Ovary (tissue), 9 donors: ENCODE measurements around the gene EPHA7. TPM values are rescaled to one million over a fixed set of nuclear protein-coding genes. Genes with fewer than 3 reads are reported as not detected.

Source experiments
- DNase-seq, 5 donors: peaks; one replicate each; pipeline ENCODE4 v3.0.0-alpha.2; 2019 to 2020
- H3K27ac ChIP-seq, 2 donors: fragments of 200-600 bp; one replicate each; pipeline versions ENCODE4 v1.5.1 to v1.8.0; 2019 to 2022
- H3K27me3 ChIP-seq: fragments of 200-600 bp; one replicate; pipeline ENCODE4 v1.8.0; 2022
- H3K36me3 ChIP-seq: fragments of 200-600 bp; sonication (generic); one replicate; pipeline ENCODE4 v1.5.1; 2019
- H3K4me1 ChIP-seq: one replicate; pipeline ENCODE4 v1.8.1; 2013; ENCODE audit warnings: mild to moderate bottlenecking, moderate library complexity; ENCODE audit not compliant: insufficient read depth
- H3K4me3 ChIP-seq: fragments of 200-600 bp; sonication (generic); one replicate; pipeline ENCODE4 v1.5.1; 2017
- H3K9me3 ChIP-seq, 2 donors: fragments of 200-600 bp in 1 of 2; sonication (generic) in 1 of 2; one replicate each; pipeline versions ENCODE4 v1.5.1 to v1.8.1; 2013 to 2019; ENCODE audit warnings: mild to moderate bottlenecking in 1 of 2, moderate library complexity in 1 of 2
- CTCF ChIP-seq, 3 donors: fragments of 450-650 bp in 2 of 3; fragments of 200-600 bp in 1 of 3; IDR thresholded peaks; one replicate each; pipeline versions ENCODE4 v1.5.1 to v1.8.0; 2016 to 2022; ENCODE audit warnings: antibody characterized with exemption in 3 of 3, mild to moderate bottlenecking in 1 of 3
- EP300 ChIP-seq: sonication (generic); formaldehyde crosslinking; IDR thresholded peaks from one replicate; pipeline ENCODE4 v1.6.1; 2017; ENCODE audit warnings: antibody characterized with exemption
- POLR2A ChIP-seq: fragments of 450-650 bp; IDR thresholded peaks from one replicate; pipeline ENCODE4 v1.6.1; 2017; ENCODE audit warnings: antibody characterized with exemption, mild to moderate bottlenecking, moderate library complexity
- WGBS, 3 donors: extraction: QIAGEN DNeasy Blood & Tissue Kit in 1 of 3; methylation state at CpG; one replicate each; pipeline versions ENCODE4 v1.1.5 to v1.1.7; 2013 to 2017; 5-methylcytosine and 5-hydroxymethylcytosine counted together
- intact Hi-C, 4 donors: fragments of 100-400 bp; cut with DNase I; formaldehyde crosslinking; loops; one replicate each; pipeline versions ENCODE4 v1.11.0 to v1.15.1; 2022 to 2023
- polyA plus RNA-seq, 2 donors: library from polyadenylated mRNA; stranded (reverse); fragments of 200-250 nt in 1 of 2; fragments of 350-450 nt in 1 of 2; fragmentation: Illumina TruSeq in 1 of 2; extraction: RNeasy Lipid Tissue Mini Kit (QIAGEN cat#74804) in 1 of 2; gene quantifications; one replicate each; pipeline ENCODE4 v1.2.3, GENCODE V29; 2013 to 2014
- total RNA-seq, 7 donors: library from RNA; depleted of rRNA in 2 of 7; stranded (reverse); fragments of >200 nt in 2 of 7; fragmentation: NEBNext Ultra II Directional in 3 of 7; extraction: Animal tissue kit (Norgen Biotek cat#: 25700) in 3 of 7; gene quantifications; one replicate each; pipeline versions ENCODE4 v1.1.0 to v1.2.4, GENCODE V29; 2016 to 2023
- donor health status: DM: no; HTN: no; CAD: no; lungs with moderate emphysema.
- donor health status: DM: no; HTN: no; CAD: no.
- donor health status: Bipolar disorder and iron deficiency.
- donor health status: DM: yes; HTN: yes; CAD: no.
- donor health status: DM: no; HTN: no; CAD: no.
- donor health status: DM: yes; HTN: yes; CAD: no.

Gene EPHA7
- total and polyA plus RNA-seq, 9 donors = 0.64 to 3.0 (median 1.5) TPM

- DNase-seq = no peak
- no peaks in the 10 kb centered on the region for H3K9me3 ChIP-seq
- TF ChIP-seq POLR2A (no peak), CTCF (IDR thresholded peaks at IDR 0.05) (no peak), EP300 (no peak)
- intact Hi-C loops = no loop called here
- 68 to 73% (median 70%) methylated on average over 3 of the region's 3 CpGs for WGBS, 3 donors
- no peak overlapping the region for H3K4me3 ChIP-seq
- no peaks in the 10 kb centered on the region for H3K4me1 ChIP-seq
- no peaks in the 10 kb centered on the region for H3K36me3 ChIP-seq
- H3K27me3 ChIP-seq = no peaks in the 10 kb centered on the region
- no peak overlapping the region for H3K27ac ChIP-seq
Measured at GRCh38 chr6:93365445-93365844, 53.9 kb downstream of the EPHA7 start.

- intact Hi-C loops = no loop called here
- Histone ChIP-seq H3K36me3 (no peaks in the 10 kb centered on the region), H3K9me3 (no peaks in the 10 kb centered on the region), H3K4me1 (no peaks in the 10 kb centered on the region), H3K4me3 (no peak overlapping the region), H3K27ac (no peak overlapping the region), H3K27me3 (no peaks in the 10 kb centered on the region)
- TF ChIP-seq CTCF (IDR thresholded peaks at IDR 0.05) (no peak), EP300 (no peak), POLR2A (no peak)
- 75 to 79% (median 76%) methylated on average over 2 of the region's 2 CpGs for WGBS, 3 donors
- no peak for DNase-seq
Measured at GRCh38 chr6:93358435-93358834, 60.9 kb downstream of the EPHA7 start.

- intact Hi-C loops = no loop called here
- no peak overlapping the region for H3K27ac ChIP-seq
- H3K27me3 ChIP-seq = no peaks in the 10 kb centered on the region
- TF ChIP-seq EP300 (no peak), CTCF (IDR thresholded peaks at IDR 0.05) (no peak), POLR2A (no peak)
- H3K36me3 ChIP-seq = no peaks in the 10 kb centered on the region
- H3K9me3 ChIP-seq = no peaks in the 10 kb centered on the region
- H3K4me3 ChIP-seq = no peak overlapping the region
- 86 to 93% (median 91%) methylated on average over 1 of the region's 1 CpG for WGBS, 3 donors
- H3K4me1 ChIP-seq = no peaks in the 10 kb centered on the region
- DNase-seq = no peak
Measured at GRCh38 chr6:93352604-93353003, 66.8 kb downstream of the EPHA7 start.

DNA sequence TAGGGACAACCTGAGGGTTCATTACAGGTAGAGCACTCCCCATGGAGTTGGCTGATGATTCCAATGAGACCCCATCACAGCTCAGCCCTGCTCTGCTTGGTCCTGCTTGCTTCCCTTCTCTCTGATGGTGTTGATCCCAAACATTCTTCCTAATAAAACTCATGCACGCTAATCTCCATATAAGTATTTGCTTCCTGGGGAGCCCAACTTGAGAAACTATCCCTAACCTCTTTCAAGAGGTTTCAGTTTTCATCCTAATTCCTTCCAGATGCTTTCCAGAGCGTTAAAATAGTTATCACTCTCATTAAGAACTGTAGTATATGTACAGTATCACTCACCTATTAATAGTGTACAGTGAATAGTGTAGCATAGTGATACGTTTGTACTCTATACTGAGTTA, 68.1 kb downstream of the EPHA7 start:
- no peaks in the 10 kb centered on the region for H3K27me3 ChIP-seq
- no peaks in the 10 kb centered on the region for H3K4me1 ChIP-seq
- no peaks in the 10 kb centered on the region for H3K36me3 ChIP-seq
- H3K4me3 ChIP-seq = no peak overlapping the region
- intact Hi-C loops = no loop called here
- no peaks in the 10 kb centered on the region for H3K9me3 ChIP-seq
- WGBS, 3 donors = 83 to 94% (median 86%) methylated on average over 3 of the region's 3 CpGs
- TF ChIP-seq CTCF (IDR thresholded peaks at IDR 0.05) (no peak), EP300 (no peak), POLR2A (no peak)
- DNase-seq = no peak
- H3K27ac ChIP-seq = no peak overlapping the region

DNA sequence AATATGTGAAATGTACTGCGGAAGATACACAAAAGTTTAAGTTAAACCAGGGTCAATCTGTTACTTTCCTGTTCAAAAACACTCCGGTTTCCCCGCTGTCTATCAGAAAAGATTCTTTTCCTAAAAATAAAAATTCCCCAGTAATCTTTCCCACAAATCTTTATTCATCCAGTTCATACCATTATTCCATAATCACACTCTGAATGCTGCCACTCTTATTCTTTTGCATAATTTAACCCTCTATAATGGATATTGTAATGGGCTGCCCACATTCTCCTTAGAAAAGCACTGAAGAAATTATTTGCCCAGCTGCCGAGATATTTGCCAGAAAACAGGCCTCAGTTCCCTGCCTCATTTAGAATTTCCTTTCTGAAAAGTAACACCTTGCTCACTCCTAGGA, 68.6 kb downstream of the EPHA7 start:
- Histone ChIP-seq H3K4me3 (no peak overlapping the region), H3K9me3 (no peaks in the 10 kb centered on the region), H3K4me1 (no peaks in the 10 kb centered on the region), H3K36me3 (no peaks in the 10 kb centered on the region), H3K27ac (no peak overlapping the region), H3K27me3 (no peaks in the 10 kb centered on the region)
- no peak for DNase-seq
- no peak for TF ChIP-seq EP300
- no peak for TF ChIP-seq POLR2A
- no peak for TF ChIP-seq CTCF (IDR thresholded peaks at IDR 0.05)
- intact Hi-C loops = no loop called here
- WGBS, 3 donors = 95 to 98% (median 95%) methylated on average over 4 of the region's 4 CpGs
